ENCODE measurements around the gene PLEKHB1.

- TF ChIP-seq, protein P1, sequence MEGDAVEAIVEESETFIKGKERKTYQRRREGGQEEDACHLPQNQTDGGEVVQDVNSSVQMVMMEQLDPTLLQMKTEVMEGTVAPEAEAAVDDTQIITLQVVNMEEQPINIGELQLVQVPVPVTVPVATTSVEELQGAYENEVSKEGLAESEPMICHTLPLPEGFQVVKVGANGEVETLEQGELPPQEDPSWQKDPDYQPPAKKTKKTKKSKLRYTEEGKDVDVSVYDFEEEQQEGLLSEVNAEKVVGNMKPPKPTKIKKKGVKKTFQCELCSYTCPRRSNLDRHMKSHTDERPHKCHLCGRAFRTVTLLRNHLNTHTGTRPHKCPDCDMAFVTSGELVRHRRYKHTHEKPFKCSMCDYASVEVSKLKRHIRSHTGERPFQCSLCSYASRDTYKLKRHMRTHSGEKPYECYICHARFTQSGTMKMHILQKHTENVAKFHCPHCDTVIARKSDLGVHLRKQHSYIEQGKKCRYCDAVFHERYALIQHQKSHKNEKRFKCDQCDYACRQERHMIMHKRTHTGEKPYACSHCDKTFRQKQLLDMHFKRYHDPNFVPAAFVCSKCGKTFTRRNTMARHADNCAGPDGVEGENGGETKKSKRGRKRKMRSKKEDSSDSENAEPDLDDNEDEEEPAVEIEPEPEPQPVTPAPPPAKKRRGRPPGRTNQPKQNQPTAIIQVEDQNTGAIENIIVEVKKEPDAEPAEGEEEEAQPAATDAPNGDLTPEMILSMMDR (IDR thresholded peaks at IDR 0.05 in 4 of 5, conservative IDR thresholded peaks at IDR 0.05 in 1 of 5) = no peak
- no peak for TF ChIP-seq POLR2A (IDR thresholded peaks at IDR 0.05)
Measured at GRCh38 chr11:73655686-73656085, 9.3 kb downstream of the PLEKHB1 start.

All from gastrocnemius medialis (tissue), 4 donors.